ENCODE results near the gene SEPTIN11. TPM values are rescaled to one million over a fixed set of nuclear protein-coding genes. Genes with fewer than 3 reads are reported as not detected.

Gene SEPTIN11
- total and polyA plus RNA-seq, 9 of the 15 experiments (the other 6 are each of a cell fraction or from before 2014, with no cell fraction given) = 25.7 to 142 (median 84.3) TPM

GRCh38 chr4:76943129-76943620 lies 6.4 kb upstream of the SEPTIN11 start (continued):
- no peak for TF ChIP-seq MAZ (CRISPR knock-in tag; conservative IDR thresholded peaks at IDR 0.05 in 1 of 2, IDR thresholded peaks at IDR 0.05 in 1 of 2)
- 0 out of 2 replicates have a peak, but pooled peaks have one; percentile 13 for TF ChIP-seq EP400 (IDR thresholded peaks at IDR 0.05)
- TF ChIP-seq PHB2 (IDR thresholded peaks at IDR 0.05; ENCODE audit: low read depth) = no peak
- TF ChIP-seq RCOR1 (IDR thresholded peaks at IDR 0.05; ENCODE audit: borderline replicate concordance in 1 of 2, low read depth in 2 of 2, low read length in 2 of 2) = peak in 1 of 2 experiments; percentile 83; a peak in 2 of 4 replicates
- TF ChIP-seq, protein P1, sequence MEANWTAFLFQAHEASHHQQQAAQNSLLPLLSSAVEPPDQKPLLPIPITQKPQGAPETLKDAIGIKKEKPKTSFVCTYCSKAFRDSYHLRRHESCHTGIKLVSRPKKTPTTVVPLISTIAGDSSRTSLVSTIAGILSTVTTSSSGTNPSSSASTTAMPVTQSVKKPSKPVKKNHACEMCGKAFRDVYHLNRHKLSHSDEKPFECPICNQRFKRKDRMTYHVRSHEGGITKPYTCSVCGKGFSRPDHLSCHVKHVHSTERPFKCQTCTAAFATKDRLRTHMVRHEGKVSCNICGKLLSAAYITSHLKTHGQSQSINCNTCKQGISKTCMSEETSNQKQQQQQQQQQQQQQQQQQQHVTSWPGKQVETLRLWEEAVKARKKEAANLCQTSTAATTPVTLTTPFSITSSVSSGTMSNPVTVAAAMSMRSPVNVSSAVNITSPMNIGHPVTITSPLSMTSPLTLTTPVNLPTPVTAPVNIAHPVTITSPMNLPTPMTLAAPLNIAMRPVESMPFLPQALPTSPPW (CRISPR knock-in tag; IDR thresholded peaks at IDR 0.05) = no peak
- peak; percentile 79 for TF ChIP-seq SMARCC2 (IDR thresholded peaks at IDR 0.05; ENCODE audit: low read depth)
- TF ChIP-seq LEF1 (IDR thresholded peaks at IDR 0.05) = 0 out of 2 replicates have a peak, but pooled peaks have one; percentile 15
- TF ChIP-seq ZC3H11A (IDR thresholded peaks at IDR 0.05; ENCODE audit: low read depth, low read length) = no peak
- peak; percentile 65 for TF ChIP-seq ZNF592 (IDR thresholded peaks at IDR 0.05)
- 0 out of 2 replicates have a peak, but pooled peaks have one; percentile 33 for TF ChIP-seq MBD2 (IDR thresholded peaks at IDR 0.05; ENCODE audit: borderline replicate concordance, low read depth)
- no peak for TF ChIP-seq ZNF140 (CRISPR knock-in tag; IDR thresholded peaks at IDR 0.05)
- peak; percentile 62; the same call in 1 of the 2 replicates for TF ChIP-seq L3MBTL2 (IDR thresholded peaks at IDR 0.05)
- peak; percentile 91 for TF ChIP-seq C11orf30 (IDR thresholded peaks at IDR 0.05; ENCODE audit: low read depth)
- TF ChIP-seq FOXA3 (CRISPR knock-in tag; conservative IDR thresholded peaks at IDR 0.05 in 1 of 2, IDR thresholded peaks at IDR 0.05 in 1 of 2) = no peak
- TF ChIP-seq NCOR1 (IDR thresholded peaks at IDR 0.05) = peak; percentile 32; the same call in 1 of the 2 replicates
- no peak for TF ChIP-seq EZH2 (IDR thresholded peaks at IDR 0.05; ENCODE audit: borderline replicate concordance, low read depth, low read length)
- no peak for TF ChIP-seq RBM39 (optimal IDR thresholded peaks at IDR 0.05; ENCODE audit: low read depth, low read length)
- TF ChIP-seq, protein P2, sequence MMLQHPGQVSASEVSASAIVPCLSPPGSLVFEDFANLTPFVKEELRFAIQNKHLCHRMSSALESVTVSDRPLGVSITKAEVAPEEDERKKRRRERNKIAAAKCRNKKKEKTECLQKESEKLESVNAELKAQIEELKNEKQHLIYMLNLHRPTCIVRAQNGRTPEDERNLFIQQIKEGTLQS (IDR thresholded peaks at IDR 0.05) = peak; percentile 97
- TF ChIP-seq, protein P2 (CRISPR knock-in tag; conservative IDR thresholded peaks at IDR 0.05) = 0 out of 2 replicates have a peak, but pooled peaks have one; percentile 32
- no peak for TF ChIP-seq ZNF347 (CRISPR knock-in tag; IDR thresholded peaks at IDR 0.05; ENCODE audit: low read depth)
- TF ChIP-seq ZNF143 (CRISPR knock-in tag; IDR thresholded peaks at IDR 0.05) = no peak
- TF ChIP-seq, protein P3, sequence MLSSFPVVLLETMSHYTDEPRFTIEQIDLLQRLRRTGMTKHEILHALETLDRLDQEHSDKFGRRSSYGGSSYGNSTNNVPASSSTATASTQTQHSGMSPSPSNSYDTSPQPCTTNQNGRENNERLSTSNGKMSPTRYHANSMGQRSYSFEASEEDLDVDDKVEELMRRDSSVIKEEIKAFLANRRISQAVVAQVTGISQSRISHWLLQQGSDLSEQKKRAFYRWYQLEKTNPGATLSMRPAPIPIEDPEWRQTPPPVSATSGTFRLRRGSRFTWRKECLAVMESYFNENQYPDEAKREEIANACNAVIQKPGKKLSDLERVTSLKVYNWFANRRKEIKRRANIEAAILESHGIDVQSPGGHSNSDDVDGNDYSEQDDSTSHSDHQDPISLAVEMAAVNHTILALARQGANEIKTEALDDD (IDR thresholded peaks at IDR 0.05) = peak; percentile 57; the same call in 1 of the 2 replicates
